CD4-positive, alpha-beta T cell treated with Interferon gamma for 1 hour (primary cell): ENCODE measurements around the gene PTGDS.

Experiments used
- DNase-seq: peaks from one replicate; pipeline ENCODE4 v3.0.0-alpha.2; 2020

PTGDS gene

DNA sequence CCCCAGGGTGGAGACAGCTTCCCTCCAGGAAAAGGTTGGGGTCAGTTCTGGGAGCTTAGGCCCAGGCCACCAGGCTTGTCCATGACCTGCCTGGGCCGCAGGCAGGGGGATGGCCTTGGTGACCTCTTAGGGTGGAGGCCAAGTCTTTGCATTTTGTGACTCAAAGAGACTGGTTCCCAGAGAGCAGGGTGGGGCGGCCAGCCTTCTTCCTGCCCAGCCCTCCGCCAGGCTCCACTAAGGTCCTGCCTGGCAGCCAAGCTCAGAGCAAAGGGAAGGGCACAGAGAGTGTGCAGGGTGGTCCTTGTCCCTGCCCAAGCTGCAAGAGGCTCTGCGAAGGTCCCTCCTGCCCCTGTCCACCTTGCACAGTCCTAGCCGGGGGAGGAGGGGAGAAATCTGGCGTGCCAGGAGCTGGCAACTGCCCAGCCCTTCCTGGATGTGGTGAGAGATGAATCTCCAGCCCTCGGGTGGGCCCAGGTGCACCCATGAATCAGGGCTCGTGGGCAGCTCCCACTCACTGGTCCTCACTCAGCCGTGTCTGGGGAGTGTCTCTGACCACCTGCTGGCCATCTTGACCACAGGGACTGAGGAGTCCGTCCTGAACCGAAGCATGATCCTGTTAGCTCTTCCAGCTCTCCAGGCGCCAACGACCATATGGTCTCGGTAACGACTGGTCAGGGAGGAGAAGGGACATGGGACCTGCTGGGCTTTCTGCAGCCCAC, 2.3 kb upstream of the PTGDS start:
- no peak for DNase-seq

DNA sequence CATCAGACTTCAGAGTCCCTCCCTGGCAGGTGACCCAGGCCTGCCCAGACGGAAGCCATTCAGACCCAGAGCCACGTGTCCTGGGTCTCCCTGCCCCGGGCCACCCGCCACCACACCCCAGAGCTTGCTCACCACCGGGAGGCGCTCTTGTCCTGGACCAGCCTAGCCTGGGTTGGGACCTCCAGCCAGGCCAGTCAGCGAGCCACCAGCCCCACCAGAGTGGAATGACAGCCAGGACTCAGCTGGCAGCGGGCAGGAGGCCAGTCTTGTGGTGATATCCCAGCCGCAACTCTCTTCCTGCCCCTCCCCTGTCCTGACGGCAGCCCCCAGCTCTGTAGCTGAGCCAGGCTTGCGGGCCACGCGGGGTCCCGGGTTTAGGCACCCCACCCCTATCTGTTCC, 1.7 kb upstream of the PTGDS start:
- peak; percentile 40 for DNase-seq

DNA sequence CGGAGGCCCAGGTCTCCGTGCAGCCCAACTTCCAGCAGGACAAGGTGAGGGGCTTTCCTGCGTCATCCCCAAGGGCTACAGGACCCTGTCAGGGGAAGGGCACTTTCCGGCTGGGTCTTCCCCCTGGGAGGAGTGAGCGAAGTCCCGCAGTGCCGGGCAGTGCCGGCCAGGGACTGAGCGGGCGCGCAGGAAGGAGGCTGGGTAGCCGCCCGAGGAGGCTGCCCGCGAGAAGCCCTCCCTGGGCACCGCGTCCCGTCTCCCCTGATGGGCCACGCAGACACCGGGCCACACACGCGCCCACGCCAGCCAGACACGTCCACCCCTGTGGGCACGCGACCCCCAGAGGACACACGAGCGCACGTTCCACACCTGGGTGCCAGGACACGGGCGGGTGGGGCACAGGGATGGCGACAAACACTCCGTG, 357 bp downstream of the PTGDS start:
- no peak for DNase-seq

DNA sequence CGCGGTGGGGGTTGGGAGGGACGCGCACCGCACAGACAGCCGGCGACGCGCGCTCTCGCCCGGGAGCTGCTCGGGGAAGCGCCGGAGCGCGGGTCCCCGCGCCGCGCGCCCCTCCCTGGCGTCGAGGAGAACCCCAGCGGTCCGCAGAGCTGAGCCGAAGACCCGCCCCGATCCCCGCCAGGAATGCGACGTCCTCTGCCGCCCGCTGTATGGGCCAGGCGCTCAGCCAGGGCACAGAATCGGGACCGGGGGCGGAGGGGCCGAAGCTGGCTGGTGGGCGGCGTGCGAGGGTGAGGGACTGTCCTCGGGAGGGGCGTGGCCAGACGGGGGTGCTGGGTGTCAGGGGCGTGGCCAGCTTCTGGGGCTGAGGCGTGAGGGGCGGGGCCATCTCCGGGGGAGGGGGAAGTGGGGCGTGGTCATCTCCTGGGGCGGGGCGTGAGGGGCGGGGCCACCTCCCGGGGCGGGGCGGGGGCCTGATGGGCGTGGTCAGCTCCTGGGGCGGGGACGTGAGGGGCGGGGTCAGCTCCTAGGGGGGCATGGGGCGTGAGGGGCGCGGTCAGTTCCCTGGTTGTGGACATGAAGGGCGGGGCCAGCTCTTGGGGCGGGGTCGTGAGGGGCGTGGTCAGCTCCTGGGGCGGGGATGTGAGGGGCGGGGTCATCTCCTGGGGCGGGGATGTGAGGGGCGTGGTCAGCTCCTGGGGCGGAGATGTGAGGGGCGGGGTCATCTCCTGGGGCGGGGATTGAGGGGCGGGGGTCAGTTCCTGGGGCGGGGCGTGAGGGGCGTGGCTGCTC, 965 bp downstream of the PTGDS start:
- DNase-seq, result peak; percentile 67

DNA sequence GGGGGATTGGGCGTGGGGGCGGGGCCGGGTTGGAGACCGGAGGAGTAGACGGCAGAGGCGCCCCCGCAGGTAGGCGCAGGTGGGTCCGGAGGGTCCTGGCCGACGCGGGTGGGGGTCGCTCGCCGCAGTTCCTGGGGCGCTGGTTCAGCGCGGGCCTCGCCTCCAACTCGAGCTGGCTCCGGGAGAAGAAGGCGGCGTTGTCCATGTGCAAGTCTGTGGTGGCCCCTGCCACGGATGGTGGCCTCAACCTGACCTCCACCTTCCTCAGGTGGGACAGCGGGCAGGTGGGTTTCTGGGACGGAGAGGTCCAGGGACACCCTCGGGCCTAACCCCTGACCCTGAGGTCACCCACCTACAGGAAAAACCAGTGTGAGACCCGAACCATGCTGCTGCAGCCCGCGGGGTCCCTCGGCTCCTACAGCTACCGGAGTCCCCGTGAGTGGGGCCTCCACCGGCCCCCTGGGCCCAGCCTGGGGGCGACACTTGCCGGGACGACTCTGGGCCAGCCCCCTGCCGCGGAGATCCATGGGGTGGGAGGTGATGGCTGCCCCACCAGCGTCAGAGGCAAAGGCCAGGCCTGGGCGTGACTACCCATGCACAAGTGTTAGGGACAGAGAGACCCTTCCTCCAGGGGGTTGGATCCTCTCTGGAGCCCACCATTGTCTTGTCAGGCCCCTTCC, 1.7 kb downstream of the PTGDS start:
- no peak for DNase-seq

DNA sequence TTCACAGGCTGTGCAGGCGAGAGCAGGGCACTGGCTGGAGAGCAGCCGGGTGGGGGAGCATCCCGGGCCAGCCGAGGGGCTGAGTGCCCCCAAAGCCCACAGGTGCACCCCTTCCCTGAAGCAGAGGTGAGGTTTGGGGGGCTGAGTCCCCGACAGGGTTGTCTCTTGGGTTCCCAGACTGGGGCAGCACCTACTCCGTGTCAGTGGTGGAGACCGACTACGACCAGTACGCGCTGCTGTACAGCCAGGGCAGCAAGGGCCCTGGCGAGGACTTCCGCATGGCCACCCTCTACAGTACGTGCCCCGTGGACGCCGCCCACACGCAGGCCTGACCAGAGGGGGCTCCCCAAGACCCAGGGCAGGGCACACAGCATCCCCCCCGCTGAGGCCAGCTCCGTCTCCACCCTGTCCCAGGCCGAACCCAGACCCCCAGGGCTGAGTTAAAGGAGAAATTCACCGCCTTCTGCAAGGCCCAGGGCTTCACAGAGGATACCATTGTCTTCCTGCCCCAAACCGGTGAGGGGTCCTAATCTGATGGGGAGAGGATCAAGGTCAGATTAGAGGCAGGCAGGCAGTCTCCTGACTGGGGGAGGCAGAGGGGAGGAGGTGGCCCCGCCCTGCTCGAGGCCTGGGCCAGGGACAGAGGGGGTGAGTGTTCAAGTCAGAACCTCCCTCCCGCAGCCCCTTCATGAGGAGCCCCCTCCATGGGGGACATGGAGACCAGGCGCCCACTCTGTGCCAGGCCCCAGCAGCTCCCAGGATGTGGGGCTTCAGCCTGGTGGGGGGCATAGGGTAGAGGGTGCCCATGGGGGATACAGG, 2.7 kb downstream of the PTGDS start:
- DNase-seq, result no peak

DNA sequence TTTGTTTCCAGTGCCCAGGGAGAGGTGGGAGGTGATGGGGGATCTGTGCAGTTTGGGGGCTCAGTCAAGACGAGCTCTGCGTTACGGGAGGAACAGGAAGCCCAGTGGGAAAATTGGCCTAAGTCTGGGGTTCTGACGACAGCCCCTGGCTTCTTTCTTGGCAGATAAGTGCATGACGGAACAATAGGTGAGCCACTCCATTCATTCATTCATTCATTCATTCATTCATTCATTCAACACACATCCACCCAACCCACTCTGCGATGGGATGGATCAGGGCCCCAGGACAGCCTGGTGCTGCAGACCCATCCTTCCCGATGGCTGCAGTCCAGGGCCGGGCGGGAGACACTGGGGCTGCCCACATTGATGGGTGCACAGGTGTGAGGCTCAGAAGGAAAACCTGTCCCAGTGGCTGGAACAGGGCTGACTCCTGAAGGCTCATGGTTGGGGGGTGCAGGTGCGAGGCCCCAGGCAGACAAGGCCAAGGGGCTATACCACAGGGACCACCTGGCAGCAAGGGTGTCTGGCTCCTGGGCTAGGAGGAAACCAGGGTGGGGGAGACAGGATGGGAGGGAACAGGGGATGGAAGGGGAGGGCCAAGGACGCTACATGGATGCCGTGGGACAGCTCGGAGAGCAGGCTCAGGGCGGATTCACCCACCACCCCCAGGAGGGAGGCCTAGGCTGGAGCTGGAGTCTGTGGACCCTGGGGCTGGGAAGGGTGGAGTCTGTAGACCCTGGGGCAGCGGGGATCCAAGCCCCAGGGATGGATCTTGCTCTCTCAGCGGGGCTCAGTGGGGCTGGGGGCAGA, 3.6 kb downstream of the PTGDS start:
- DNase-seq, result no peak

DNA sequence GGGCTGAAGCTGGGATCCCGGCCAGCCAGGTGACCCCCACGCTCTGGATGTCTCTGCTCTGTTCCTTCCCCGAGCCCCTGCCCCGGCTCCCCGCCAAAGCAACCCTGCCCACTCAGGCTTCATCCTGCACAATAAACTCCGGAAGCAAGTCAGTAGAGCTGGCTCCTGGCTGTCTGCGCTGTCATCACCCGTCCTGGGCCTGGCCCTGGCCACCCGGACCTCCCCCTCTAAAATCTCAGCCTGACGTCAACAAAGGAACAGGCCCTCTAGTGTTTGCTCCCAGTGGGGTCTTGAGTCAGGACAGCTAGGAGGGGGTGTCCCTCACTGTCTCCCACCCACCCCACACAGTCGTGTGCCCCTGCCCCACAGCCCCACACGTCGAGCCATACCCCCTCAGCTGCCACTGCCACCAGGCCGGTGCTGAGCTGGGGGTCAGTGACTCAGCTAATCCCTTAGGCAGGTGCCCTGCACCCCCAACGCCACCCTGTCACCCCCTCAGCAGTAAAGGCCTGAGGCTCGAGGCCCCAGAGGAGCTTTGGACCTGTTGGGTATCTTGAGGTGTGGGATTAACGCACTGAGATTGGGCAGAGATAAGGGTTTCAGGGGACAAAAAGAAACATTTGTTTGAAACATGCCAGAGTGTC, 4.4 kb downstream of the PTGDS start:
- DNase-seq, result no peak

DNA sequence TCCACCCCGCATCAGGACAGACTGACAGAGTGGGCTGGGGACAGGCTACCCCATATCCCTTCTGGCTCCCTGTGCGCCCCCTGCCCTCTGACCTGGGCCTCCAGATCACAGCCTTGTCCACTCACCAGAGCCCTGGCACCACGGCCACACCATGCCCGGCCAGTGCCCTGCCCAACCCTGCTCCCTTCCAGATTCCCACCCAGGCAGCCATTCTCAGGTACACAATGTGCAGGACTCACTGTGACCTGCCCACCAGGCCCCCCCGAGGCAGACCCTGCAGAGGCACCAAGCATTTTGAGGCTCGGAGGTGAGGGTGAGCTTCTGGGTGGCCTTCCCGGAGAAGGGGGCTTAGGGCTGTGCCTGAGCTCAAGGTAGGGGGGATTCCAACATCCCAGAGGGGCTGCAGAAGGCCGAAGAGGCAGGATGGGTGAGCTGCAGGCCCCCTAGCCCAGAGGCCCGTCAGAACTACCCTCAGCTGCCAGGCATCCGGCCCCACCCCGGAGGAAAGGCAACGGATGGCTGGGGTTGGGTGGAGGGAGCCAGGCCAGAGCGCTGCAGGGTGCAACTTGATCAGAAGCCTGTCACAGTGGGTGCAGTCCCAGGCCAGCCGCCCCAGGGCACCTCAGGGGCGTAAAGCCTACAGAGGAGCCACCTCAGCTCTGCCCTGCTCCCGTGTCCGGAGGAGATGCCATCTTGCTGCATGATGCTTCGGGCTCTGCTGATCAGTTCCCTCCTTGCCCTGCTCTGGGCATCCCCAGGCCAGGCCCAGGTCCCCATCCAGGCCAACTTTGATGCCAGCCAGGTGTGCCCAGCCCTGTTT, 5.1 kb downstream of the PTGDS start, which contains the start of gene LCNL1:
Gene LCNL1 (plus strand): TSS at position 762 of the 820 bp plus-strand sequence. CDS start 594 bp downstream, outside the sequence.
- DNase-seq, result no peak

DNA sequence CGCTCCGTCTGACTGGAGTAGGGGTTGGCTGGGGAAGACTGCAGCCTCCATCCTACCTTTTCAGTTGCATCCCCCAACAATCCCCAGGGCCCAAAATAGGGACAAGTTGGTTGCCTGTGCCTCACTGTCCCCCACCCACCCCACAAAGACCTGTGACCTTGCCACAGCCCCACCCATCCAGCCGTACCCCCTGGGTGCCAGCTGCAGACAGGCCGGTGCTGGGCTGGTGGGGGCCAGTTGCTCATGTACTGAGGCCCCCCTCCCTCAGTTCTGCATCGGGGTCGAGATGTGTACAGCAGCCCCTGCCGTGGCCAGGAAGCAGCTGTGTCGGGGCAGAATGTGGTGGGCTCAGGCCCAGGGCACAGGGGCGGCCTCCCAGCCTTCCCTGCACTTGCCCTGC, 5.9 kb downstream of the PTGDS start:
- no peak for DNase-seq

DNA sequence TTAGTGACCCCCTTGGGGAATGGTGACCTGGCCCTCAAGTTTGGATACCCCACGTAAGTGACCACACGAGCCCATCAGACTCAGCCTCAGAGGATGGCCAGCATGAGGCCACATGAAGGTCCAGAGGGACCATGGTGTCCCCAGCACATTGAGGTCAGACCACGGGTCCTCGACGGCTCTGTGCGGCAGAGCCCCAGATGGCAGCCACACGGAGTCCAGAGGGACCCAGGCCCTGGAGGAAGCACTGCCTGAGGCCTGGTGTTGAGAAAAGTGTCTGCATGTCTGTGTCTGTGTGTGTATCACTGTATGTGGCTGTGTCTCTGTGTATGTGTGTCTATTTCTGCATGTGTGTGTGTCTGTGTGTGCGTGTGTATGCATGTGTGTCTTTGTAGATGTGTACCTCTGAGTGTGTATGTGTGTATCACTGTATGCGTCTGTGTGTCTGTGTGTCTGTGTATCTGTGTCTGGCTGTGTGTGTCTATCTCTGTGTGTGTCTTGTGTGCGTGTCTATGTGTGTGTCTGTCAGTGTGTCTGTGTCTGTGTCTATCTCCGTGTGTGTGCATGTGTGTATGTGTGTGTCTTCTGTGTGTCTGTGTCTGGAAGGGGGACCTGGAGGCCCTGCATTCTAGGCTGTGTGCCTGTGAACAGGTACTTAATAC, 6.5 kb downstream of the PTGDS start:
- DNase-seq, result no peak

DNA sequence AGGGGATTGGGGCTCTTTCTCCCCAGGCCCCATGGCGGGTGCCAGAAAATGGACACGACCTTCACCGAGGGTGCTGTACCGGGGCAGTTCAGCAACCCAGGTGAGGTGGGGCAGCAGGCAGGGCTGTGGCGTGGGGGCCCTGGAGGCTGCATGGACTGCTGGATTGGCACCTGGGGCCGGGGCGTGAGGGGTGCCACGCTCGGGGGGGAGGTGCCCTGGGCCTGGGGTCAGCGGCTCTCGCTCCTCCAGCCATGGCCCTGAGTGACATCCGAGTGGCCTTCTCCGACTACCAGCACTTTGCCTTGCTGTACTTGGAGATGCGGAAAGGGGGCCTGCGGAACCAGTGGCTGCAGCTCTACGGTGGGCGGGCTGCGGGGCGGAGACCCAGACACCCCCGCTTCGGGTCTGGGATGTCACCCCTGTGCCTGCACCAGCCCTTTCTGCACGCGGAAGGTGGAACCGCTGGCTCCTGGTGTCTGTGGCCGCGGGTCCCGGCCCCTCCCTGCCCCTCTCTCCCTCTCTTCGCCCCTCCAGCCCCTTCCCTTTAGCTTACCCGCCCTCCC, 7.2 kb downstream of the PTGDS start:
- DNase-seq, result no peak

DNA sequence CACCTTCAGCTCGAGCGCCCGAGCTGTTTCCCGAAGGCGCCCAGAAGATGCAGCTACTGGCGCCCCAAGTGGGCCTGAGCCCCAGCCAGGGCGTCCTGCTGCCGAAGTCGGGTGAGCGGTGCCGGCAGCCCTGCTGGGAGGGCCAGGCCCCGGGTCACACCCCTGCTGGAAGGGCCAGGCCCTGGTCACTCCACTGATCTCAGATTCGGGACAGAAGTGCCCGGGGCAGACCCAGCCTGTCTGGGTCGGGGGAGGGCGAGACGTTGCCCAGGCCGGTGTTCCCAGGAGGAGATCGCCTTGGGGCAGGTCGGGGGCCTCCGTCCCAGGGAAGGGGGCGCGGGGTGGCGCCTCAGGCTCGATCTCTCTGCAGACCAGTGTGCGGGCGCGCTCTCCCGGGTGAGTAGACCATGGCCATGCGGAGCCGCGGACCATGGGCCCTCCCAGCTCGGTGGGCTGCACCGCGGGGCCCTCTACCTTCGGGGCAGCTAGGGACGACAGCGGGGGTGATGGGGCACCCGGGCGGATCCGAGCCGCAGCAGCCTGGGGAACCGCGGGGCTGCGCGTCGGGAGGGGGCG, 7.8 kb downstream of the PTGDS start:
- DNase-seq, result no peak

DNA sequence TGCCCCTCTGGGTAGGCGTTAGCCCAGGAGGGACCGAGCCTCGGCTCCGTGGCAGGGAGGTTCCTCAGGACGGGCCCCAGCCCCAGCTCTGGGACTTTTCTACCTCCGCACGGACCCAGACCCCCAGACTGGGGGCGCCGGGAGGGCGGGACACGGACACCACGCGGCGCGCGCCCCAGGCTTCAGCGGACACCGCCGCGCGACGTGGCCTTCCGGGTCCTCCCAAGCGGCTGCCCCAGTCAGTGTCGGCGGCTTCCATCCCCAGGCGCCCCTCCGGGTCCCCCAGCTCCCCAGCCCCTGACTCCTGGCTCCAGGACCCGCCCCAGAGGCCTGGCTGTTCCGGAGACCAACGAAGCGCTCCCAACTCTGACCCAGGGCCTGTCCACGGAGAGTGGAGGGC, 8.5 kb downstream of the PTGDS start:
- no peak for DNase-seq

DNA sequence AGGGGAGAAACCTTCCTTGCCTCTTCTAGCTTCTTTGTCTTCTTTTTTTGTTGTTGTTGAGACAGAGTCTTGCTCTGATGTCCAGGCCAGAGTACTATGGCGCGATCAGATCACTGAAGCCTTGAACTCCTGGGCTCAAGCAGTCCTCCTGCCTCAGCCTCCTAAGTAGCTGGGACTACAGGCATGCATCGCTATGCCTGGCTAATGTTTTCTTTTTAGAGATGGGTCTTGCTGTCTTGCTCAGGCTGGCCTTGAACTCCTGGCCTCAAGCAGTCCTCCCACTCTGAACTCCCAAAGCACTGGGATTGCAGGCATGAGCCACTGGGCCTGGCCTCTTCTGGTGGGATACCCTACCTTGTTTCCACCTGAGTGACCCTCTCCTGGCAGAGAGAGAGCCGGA, 11.6 kb downstream of the PTGDS start:
- DNase-seq, result no peak

DNA sequence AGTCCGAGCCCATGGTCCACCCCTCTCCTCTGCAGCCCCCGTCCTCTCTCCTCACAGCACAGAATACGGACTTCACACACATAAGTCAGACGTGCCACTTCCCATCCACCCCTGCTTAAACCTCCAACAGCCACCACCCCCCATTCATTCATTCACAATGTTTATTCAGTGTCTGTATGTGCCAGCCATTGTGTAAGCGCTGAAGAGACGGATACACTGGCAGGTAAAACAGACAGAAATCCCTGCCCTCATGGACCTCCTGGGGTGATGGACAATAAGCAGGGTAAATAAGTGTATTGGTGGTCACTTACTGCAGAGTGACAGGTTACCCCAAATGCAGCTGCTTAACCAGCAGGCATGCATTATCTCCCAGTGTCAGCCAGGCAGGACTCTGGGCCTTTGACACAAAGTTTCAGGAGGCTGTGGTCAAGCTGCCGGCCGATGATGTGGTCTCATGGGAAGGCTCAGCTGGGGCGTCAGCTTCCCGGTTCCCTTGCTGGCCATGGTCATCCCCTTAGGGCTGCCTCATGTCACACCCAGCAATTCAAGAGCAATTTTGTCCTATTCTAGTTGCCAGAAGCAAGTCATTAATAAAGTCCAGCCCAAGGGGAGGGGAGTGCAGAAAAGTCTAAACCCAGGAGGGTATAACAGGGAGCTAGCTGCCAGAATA, 13.1 kb downstream of the PTGDS start:
- no peak for DNase-seq

DNA sequence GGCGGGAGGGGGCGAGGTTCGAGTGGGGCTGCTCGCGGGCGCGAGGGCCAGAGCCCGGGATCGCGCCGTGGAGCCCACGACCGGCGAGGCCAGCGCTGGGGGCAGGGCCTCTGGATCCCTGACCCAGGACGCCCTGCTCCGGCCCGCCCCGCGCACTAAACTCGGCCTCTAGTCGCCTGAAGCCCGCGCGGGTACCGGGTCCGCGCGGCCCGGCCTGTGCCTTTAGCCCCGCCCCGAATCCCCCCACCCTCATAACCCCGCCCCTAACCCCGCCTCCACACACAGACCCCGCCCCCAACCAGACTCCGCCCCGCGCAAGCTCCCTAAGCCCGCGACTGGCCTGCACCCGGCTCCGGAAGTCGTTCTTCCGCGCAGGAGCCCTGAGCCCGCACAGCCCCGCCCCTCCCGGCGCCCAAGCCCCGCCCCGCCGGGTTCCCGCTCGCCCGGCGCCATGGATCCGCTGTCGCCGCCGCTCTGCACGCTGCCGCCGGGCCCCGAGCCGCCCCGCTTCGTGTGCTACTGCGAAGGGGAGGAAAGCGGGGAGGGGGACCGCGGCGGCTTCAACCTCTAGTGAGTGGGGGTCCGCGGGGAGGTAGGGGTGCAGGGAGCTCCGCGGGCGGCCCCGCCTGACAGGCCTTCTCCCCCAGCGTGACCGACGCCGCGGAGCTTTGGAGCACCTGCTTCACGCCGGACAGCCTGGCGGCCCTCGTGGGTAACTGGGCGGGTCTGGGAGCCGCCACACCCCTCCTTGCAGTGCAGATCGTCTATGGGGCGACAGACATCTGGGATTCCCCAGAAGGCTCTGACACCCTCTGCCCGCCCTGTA, 14.9 kb downstream of the PTGDS start, which contains the start of gene PAXX:
Gene PAXX (plus strand): TSS at position 430 of the 826 bp plus-strand sequence. CDS start 22 bp downstream, at position 452.
- DNase-seq, result peak; percentile 93
